ENCODE data around the gene SLC2A9.

Gene SLC2A9

GRCh38 chr4:10015140-10015753 lies 6.0 kb downstream of the SLC2A9 start:
- Histone ChIP-seq H3K36me3 (ENCODE audit: control insufficient read depth, insufficient read depth, low read length) (no peaks in the 10 kb centered on the region), H3K4me3 (ENCODE audit: low read depth, low read length) (no peak overlapping the region), H3K9ac (ENCODE audit: low read depth, low read length) (no peak overlapping the region), H3K27me3 (ENCODE audit: control insufficient read depth, insufficient read depth, low read length) (peaks cover 11% of the 10 kb centered on the region), H3K9me3 (ENCODE audit: control insufficient read depth, insufficient read depth, low read length) (no peaks in the 10 kb centered on the region), H3K4me1 (ENCODE audit: control insufficient read depth, insufficient read depth, low read length) (peaks cover 3% of the 10 kb centered on the region)

- Histone ChIP-seq H3K9me3 (ENCODE audit: control insufficient read depth, insufficient read depth, low read length) (no peaks in the 10 kb centered on the region), H3K36me3 (ENCODE audit: control insufficient read depth, insufficient read depth, low read length) (no peaks in the 10 kb centered on the region), H3K4me3 (ENCODE audit: low read depth, low read length) (no peak overlapping the region), H3K27me3 (ENCODE audit: control insufficient read depth, insufficient read depth, low read length) (no peaks in the 10 kb centered on the region), H3K9ac (ENCODE audit: low read depth, low read length) (no peak overlapping the region), H3K4me1 (ENCODE audit: control insufficient read depth, insufficient read depth, low read length) (no peaks in the 10 kb centered on the region)
These were observed 7.6 kb downstream of the SLC2A9 start for GRCh38 chr4:10013722-10014121.

GRCh38 chr4:10011885-10012284 lies 9.4 kb downstream of the SLC2A9 start:
- Histone ChIP-seq H3K4me3 (ENCODE audit: low read depth, low read length) (no peak overlapping the region), H3K9ac (ENCODE audit: low read depth, low read length) (no peak overlapping the region), H3K27me3 (ENCODE audit: control insufficient read depth, insufficient read depth, low read length) (no peaks in the 10 kb centered on the region), H3K9me3 (ENCODE audit: control insufficient read depth, insufficient read depth, low read length) (no peaks in the 10 kb centered on the region), H3K4me1 (ENCODE audit: control insufficient read depth, insufficient read depth, low read length) (peaks cover 3% of the 10 kb centered on the region), H3K36me3 (ENCODE audit: control insufficient read depth, insufficient read depth, low read length) (no peaks in the 10 kb centered on the region)

GRCh38 chr4:10011277-10011676 lies 10.0 kb downstream of the SLC2A9 start:
- no peaks in the 10 kb centered on the region for H3K27me3 ChIP-seq (ENCODE audit: control insufficient read depth, insufficient read depth, low read length)
- no peak overlapping the region for H3K4me3 ChIP-seq (ENCODE audit: low read depth, low read length)
- H3K9ac ChIP-seq (ENCODE audit: low read depth, low read length) = no peak overlapping the region
- no peaks in the 10 kb centered on the region for H3K36me3 ChIP-seq (ENCODE audit: control insufficient read depth, insufficient read depth, low read length)
- peaks cover 3% of the 10 kb centered on the region for H3K4me1 ChIP-seq (ENCODE audit: control insufficient read depth, insufficient read depth, low read length)
- H3K9me3 ChIP-seq (ENCODE audit: control insufficient read depth, insufficient read depth, low read length) = no peaks in the 10 kb centered on the region

- no peaks in the 10 kb centered on the region for H3K36me3 ChIP-seq (ENCODE audit: control insufficient read depth, insufficient read depth, low read length)
- no peaks in the 10 kb centered on the region for H3K9me3 ChIP-seq (ENCODE audit: control insufficient read depth, insufficient read depth, low read length)
- H3K9ac ChIP-seq (ENCODE audit: low read depth, low read length) = no peak overlapping the region
- H3K4me3 ChIP-seq (ENCODE audit: low read depth, low read length) = no peak overlapping the region
- H3K4me1 ChIP-seq (ENCODE audit: control insufficient read depth, insufficient read depth, low read length) = peaks cover 3% of the 10 kb centered on the region
- no peaks in the 10 kb centered on the region for H3K27me3 ChIP-seq (ENCODE audit: control insufficient read depth, insufficient read depth, low read length)
These were observed 11.3 kb downstream of the SLC2A9 start for GRCh38 chr4:10009861-10010500.

GRCh38 chr4:10008609-10009005 lies 12.7 kb downstream of the SLC2A9 start:
- Histone ChIP-seq H3K9ac (ENCODE audit: low read depth, low read length) (no peak overlapping the region), H3K4me3 (ENCODE audit: low read depth, low read length) (no peak overlapping the region), H3K4me1 (ENCODE audit: control insufficient read depth, insufficient read depth, low read length) (peaks cover 3% of the 10 kb centered on the region), H3K36me3 (ENCODE audit: control insufficient read depth, insufficient read depth, low read length) (no peaks in the 10 kb centered on the region), H3K27me3 (ENCODE audit: control insufficient read depth, insufficient read depth, low read length) (no peaks in the 10 kb centered on the region), H3K9me3 (ENCODE audit: control insufficient read depth, insufficient read depth, low read length) (no peaks in the 10 kb centered on the region)

- H3K36me3 ChIP-seq (ENCODE audit: control insufficient read depth, insufficient read depth, low read length) = no peaks in the 10 kb centered on the region
- H3K9me3 ChIP-seq (ENCODE audit: control insufficient read depth, insufficient read depth, low read length) = no peaks in the 10 kb centered on the region
- no peak overlapping the region for H3K4me3 ChIP-seq (ENCODE audit: low read depth, low read length)
- H3K4me1 ChIP-seq (ENCODE audit: control insufficient read depth, insufficient read depth, low read length) = peaks cover 3% of the 10 kb centered on the region
- no peaks in the 10 kb centered on the region for H3K27me3 ChIP-seq (ENCODE audit: control insufficient read depth, insufficient read depth, low read length)
- no peak overlapping the region for H3K9ac ChIP-seq (ENCODE audit: low read depth, low read length)
These were observed 13.3 kb downstream of the SLC2A9 start for GRCh38 chr4:10007793-10008608.

GRCh38 chr4:10007436-10007740 lies 13.9 kb downstream of the SLC2A9 start:
- Histone ChIP-seq H3K4me3 (ENCODE audit: low read depth, low read length) (no peak overlapping the region), H3K4me1 (ENCODE audit: control insufficient read depth, insufficient read depth, low read length) (peaks cover 3% of the 10 kb centered on the region), H3K27me3 (ENCODE audit: control insufficient read depth, insufficient read depth, low read length) (no peaks in the 10 kb centered on the region), H3K36me3 (ENCODE audit: control insufficient read depth, insufficient read depth, low read length) (no peaks in the 10 kb centered on the region), H3K9ac (ENCODE audit: low read depth, low read length) (no peak overlapping the region), H3K9me3 (ENCODE audit: control insufficient read depth, insufficient read depth, low read length) (no peaks in the 10 kb centered on the region)

- Histone ChIP-seq H3K4me1 (ENCODE audit: control insufficient read depth, insufficient read depth, low read length) (peaks cover 3% of the 10 kb centered on the region), H3K4me3 (ENCODE audit: low read depth, low read length) (no peak overlapping the region), H3K9me3 (ENCODE audit: control insufficient read depth, insufficient read depth, low read length) (no peaks in the 10 kb centered on the region), H3K36me3 (ENCODE audit: control insufficient read depth, insufficient read depth, low read length) (no peaks in the 10 kb centered on the region), H3K27me3 (ENCODE audit: control insufficient read depth, insufficient read depth, low read length) (no peaks in the 10 kb centered on the region), H3K9ac (ENCODE audit: low read depth, low read length) (no peak overlapping the region)
These were observed 14.5 kb downstream of the SLC2A9 start for GRCh38 chr4:10006601-10007435.

- Histone ChIP-seq H3K4me3 (ENCODE audit: low read depth, low read length) (no peak overlapping the region), H3K36me3 (ENCODE audit: control insufficient read depth, insufficient read depth, low read length) (no peaks in the 10 kb centered on the region), H3K9me3 (ENCODE audit: control insufficient read depth, insufficient read depth, low read length) (no peaks in the 10 kb centered on the region), H3K4me1 (ENCODE audit: control insufficient read depth, insufficient read depth, low read length) (peaks cover 3% of the 10 kb centered on the region), H3K27me3 (ENCODE audit: control insufficient read depth, insufficient read depth, low read length) (no peaks in the 10 kb centered on the region), H3K9ac (ENCODE audit: low read depth, low read length) (no peak overlapping the region)
These were observed 15.1 kb downstream of the SLC2A9 start for GRCh38 chr4:10006231-10006600.

- Histone ChIP-seq H3K27me3 (ENCODE audit: control insufficient read depth, insufficient read depth, low read length) (no peaks in the 10 kb centered on the region), H3K9ac (ENCODE audit: low read depth, low read length) (no peak overlapping the region), H3K36me3 (ENCODE audit: control insufficient read depth, insufficient read depth, low read length) (no peaks in the 10 kb centered on the region), H3K4me3 (ENCODE audit: low read depth, low read length) (no peak overlapping the region), H3K4me1 (ENCODE audit: control insufficient read depth, insufficient read depth, low read length) (peaks cover 3% of the 10 kb centered on the region), H3K9me3 (ENCODE audit: control insufficient read depth, insufficient read depth, low read length) (no peaks in the 10 kb centered on the region)
These were observed 15.7 kb downstream of the SLC2A9 start for GRCh38 chr4:10005632-10006031.

All from iPS-15b (cell line).